Ectodermal cell (in vitro differentiated cells): ENCODE data around the gene GPX6.
A peak's percentile ranks its signal among the peaks of the same experiment; 100 is the strongest.

Source experiments
- H3K27ac ChIP-seq: 2 replicates; pipeline ENCODE4 v1.7.0; 2013; ENCODE audit warnings: mild to moderate bottlenecking, low read depth, low read length; ENCODE audit not compliant: insufficient read depth, poor library complexity, severe bottlenecking
- H3K27me3 ChIP-seq: 2 replicates; pipeline ENCODE4 v1.7.0; 2013; ENCODE audit warnings: mild to moderate bottlenecking, low read length; ENCODE audit not compliant: insufficient read depth, control insufficient read depth, poor library complexity, severe bottlenecking
- H3K36me3 ChIP-seq: one replicate; pipeline ENCODE4 v1.7.0; 2013; ENCODE audit warnings: low read length; ENCODE audit not compliant: control insufficient read depth, insufficient read depth
- H3K4me1 ChIP-seq: one replicate; pipeline ENCODE4 v1.7.0; 2013; ENCODE audit warnings: low read length; ENCODE audit not compliant: control insufficient read depth, insufficient read depth
- H3K4me3 ChIP-seq: 2 replicates; pipeline ENCODE4 v1.7.0; 2013; ENCODE audit warnings: low read depth, low read length, control low read depth; ENCODE audit not compliant: insufficient read depth
- H3K9me3 ChIP-seq: 2 replicates; pipeline ENCODE4 v1.7.0; 2013; ENCODE audit warnings: mild to moderate bottlenecking, low read length, moderate library complexity; ENCODE audit not compliant: control insufficient read depth
- WGBS, 2 experiments: methylation state at CpG; one replicate each; pipeline ENCODE4 v1.1.7; 2013; ENCODE audit warnings: missing lambda C conversion rate in 2 of 2; 5-methylcytosine and 5-hydroxymethylcytosine counted together

GPX6 gene

GRCh38 chr6:28543651-28544610 is 28.3 kb upstream of the GPX6 start:
- Histone ChIP-seq H3K27me3 (no peaks in the 10 kb centered on the region), H3K9me3 (no peaks in the 10 kb centered on the region), H3K4me3 (peak overlapping the region; percentile 77), H3K36me3 (no peaks in the 10 kb centered on the region), H3K27ac (peak overlapping the region; percentile 85), H3K4me1 (peaks cover 6% of the 10 kb centered on the region)
- WGBS, 2 experiments, result 2 to 3% methylated on average over 29 of the region's 31 CpGs

- Histone ChIP-seq H3K4me3 (peak overlapping the region; percentile 77), H3K27ac (no peak overlapping the region)
- WGBS, 2 experiments, result 1% methylated on average over 30 of the region's 30 CpGs
Measured at GRCh38 chr6:28542440-28543296, 27.1 kb upstream of the GPX6 start.

GRCh38 chr6:28541996-28542395 is 26.4 kb upstream of the GPX6 start:
- 65 to 80% methylated on average over 6 to 7 of the region's 7 CpGs for WGBS, 2 experiments
- H3K36me3 ChIP-seq, result no peaks in the 10 kb centered on the region
- no peaks in the 10 kb centered on the region for H3K27me3 ChIP-seq
- peaks cover 6% of the 10 kb centered on the region for H3K4me1 ChIP-seq
- H3K27ac ChIP-seq, result no peak overlapping the region
- H3K9me3 ChIP-seq, result no peaks in the 10 kb centered on the region
- peak overlapping the region; percentile 77 for H3K4me3 ChIP-seq

More at GRCh38 chr6:28542440-28543296, 27.1 kb upstream of the GPX6 start:
- H3K27me3 ChIP-seq, result no peaks in the 10 kb centered on the region
- peaks cover 6% of the 10 kb centered on the region for H3K4me1 ChIP-seq
- H3K9me3 ChIP-seq, result no peaks in the 10 kb centered on the region
- no peaks in the 10 kb centered on the region for H3K36me3 ChIP-seq

GRCh38 chr6:28537509-28538140 is 22.0 kb upstream of the GPX6 start:
- H3K27me3 ChIP-seq, result no peaks in the 10 kb centered on the region
- H3K9me3 ChIP-seq, result no peaks in the 10 kb centered on the region
- no peak overlapping the region for H3K27ac ChIP-seq
- H3K4me3 ChIP-seq, result peak overlapping the region; percentile 53
- WGBS, 2 experiments, result 28 to 31% methylated on average over 22 of the region's 22 CpGs
- H3K36me3 ChIP-seq, result no peaks in the 10 kb centered on the region
- H3K4me1 ChIP-seq, result no peaks in the 10 kb centered on the region

- 13 to 17% methylated on average over 17 to 18 of the region's 18 CpGs for WGBS, 2 experiments
- no peaks in the 10 kb centered on the region for H3K27me3 ChIP-seq
- H3K4me3 ChIP-seq, result peak overlapping the region; percentile 53
- no peaks in the 10 kb centered on the region for H3K9me3 ChIP-seq
- no peak overlapping the region for H3K27ac ChIP-seq
- no peaks in the 10 kb centered on the region for H3K36me3 ChIP-seq
- no peaks in the 10 kb centered on the region for H3K4me1 ChIP-seq
Measured at GRCh38 chr6:28537065-28537464, 21.5 kb upstream of the GPX6 start.

- H3K36me3 ChIP-seq, result no peaks in the 10 kb centered on the region
- 89 to 94% methylated on average over 2 of the region's 2 CpGs for whole genome bisulfite sequencing, 2 experiments
- no peaks in the 10 kb centered on the region for H3K27me3 ChIP-seq
- peaks cover 7% of the 10 kb centered on the region for H3K4me1 ChIP-seq
- H3K4me3 ChIP-seq, result no peak overlapping the region
- no peak overlapping the region for H3K27ac ChIP-seq
- no peaks in the 10 kb centered on the region for H3K9me3 ChIP-seq
Measured at GRCh38 chr6:28534875-28535274, 19.3 kb upstream of the GPX6 start.

GRCh38 chr6:28534306-28534705 is 18.7 kb upstream of the GPX6 start:
- Histone ChIP-seq H3K27me3 (no peaks in the 10 kb centered on the region), H3K4me3 (no peak overlapping the region), H3K9me3 (no peaks in the 10 kb centered on the region), H3K4me1 (peaks cover 7% of the 10 kb centered on the region), H3K27ac (no peak overlapping the region), H3K36me3 (no peaks in the 10 kb centered on the region)
- 85 to 86% methylated on average over 3 of the region's 3 CpGs for WGBS, 2 experiments

- H3K4me3 ChIP-seq, result no peak overlapping the region
- no peaks in the 10 kb centered on the region for H3K9me3 ChIP-seq
- no peaks in the 10 kb centered on the region for H3K27me3 ChIP-seq
- WGBS, 2 experiments, result 71 to 72% methylated on average over 7 of the region's 7 CpGs
- no peak overlapping the region for H3K27ac ChIP-seq
- H3K36me3 ChIP-seq, result no peaks in the 10 kb centered on the region
- H3K4me1 ChIP-seq, result peaks cover 7% of the 10 kb centered on the region
Measured at GRCh38 chr6:28531479-28532128, 16.0 kb upstream of the GPX6 start.

GRCh38 chr6:28530777-28531176 is 15.2 kb upstream of the GPX6 start:
- no peaks in the 10 kb centered on the region for H3K36me3 ChIP-seq
- H3K27me3 ChIP-seq, result no peaks in the 10 kb centered on the region
- H3K9me3 ChIP-seq, result no peaks in the 10 kb centered on the region
- peaks cover 7% of the 10 kb centered on the region for H3K4me1 ChIP-seq
- 52 to 63% methylated on average over 1 of the region's 1 CpG for WGBS, 2 experiments
- no peak overlapping the region for H3K4me3 ChIP-seq
- no peak overlapping the region for H3K27ac ChIP-seq
